NB4 (cell line): ENCODE data around the gene MECR.

Experiments used
- DNase-seq: peaks from one replicate; pipeline ENCODE4 v3.0.0; 2010; ENCODE audit warnings: low read depth
- H3K4me3 ChIP-seq: one replicate; pipeline ENCODE4 v1.5.1; 2011; ENCODE audit warnings: mild to moderate bottlenecking, low read depth, low read length, moderate library complexity
- CTCF ChIP-seq: IDR thresholded peaks from one replicate; pipeline ENCODE4 v1.5.1; 2012; ENCODE audit warnings: low read depth, low read length
- MAX ChIP-seq: IDR thresholded peaks from 2 replicates; pipeline ENCODE4 v1.6.1; 2011; ENCODE audit warnings: low read depth, low read length
- MYC ChIP-seq: IDR thresholded peaks from 2 replicates; pipeline ENCODE4 v1.6.1; 2011; ENCODE audit warnings: low read depth, low read length
- POLR2A ChIP-seq: IDR thresholded peaks from 2 replicates; pipeline ENCODE4 v1.6.1; 2011; ENCODE audit warnings: mild to moderate bottlenecking; ENCODE audit not compliant: insufficient read length; ENCODE audit errors: extremely low read depth

MECR gene

GRCh38 chr1:29193879-29194455 is 36.8 kb downstream of the MECR start:
- no peak overlapping the region for H3K4me3 ChIP-seq
- TF ChIP-seq POLR2A = no peak
- TF ChIP-seq MAX = no peak
- no peak for TF ChIP-seq CTCF
- no peak for TF ChIP-seq MYC
- no peak for DNase-seq

GRCh38 chr1:29190718-29191117 is 40.0 kb downstream of the MECR start:
- TF ChIP-seq CTCF (no peak), MYC (no peak), MAX (no peak), POLR2A (no peak)
- H3K4me3 ChIP-seq = no peak overlapping the region
- DNase-seq = no peak

- DNase-seq = no peak
- H3K4me3 ChIP-seq = no peak overlapping the region
- no peak for TF ChIP-seq CTCF
These were observed 44.0 kb downstream of the MECR start for GRCh38 chr1:29186707-29187106.

GRCh38 chr1:29186252-29186651 is 44.5 kb downstream of the MECR start:
- no peak for TF ChIP-seq POLR2A
- no peak for DNase-seq
- H3K4me3 ChIP-seq = no peak overlapping the region

GRCh38 chr1:29183287-29183686 is 47.4 kb downstream of the MECR start:
- no peak overlapping the region for H3K4me3 ChIP-seq
- TF ChIP-seq CTCF (no peak), POLR2A (no peak), MAX (no peak), MYC (no peak)

GRCh38 chr1:29181413-29182225 is 49.1 kb downstream of the MECR start, which contains the start of gene SRSF4:
SRSF4 (minus strand) TSS chr1:29181900; CDS start chr1:29181752, 148 bp downstream.
- peak within 1 kb of the TSS; percentile 84 for H3K4me3 ChIP-seq
- TF ChIP-seq POLR2A (peak; percentile 75), CTCF (peak; percentile 53), MYC (peak; percentile 91), MAX (peak; percentile 87)
- DNase-seq = peak; percentile 99

More at GRCh38 chr1:29183287-29183686, 47.4 kb downstream of the MECR start:
- DNase-seq = peak; percentile 25
